Gastroesophageal sphincter (tissue), 3 donors: ENCODE data around the gene SEMA3A.

Experiments
- CTCF ChIP-seq, 4 experiments: fragments of 200-600 bp in 2 of 4; fragments of 450-650 bp in 2 of 4; sonication (generic) in 1 of 4; IDR thresholded peaks; one replicate each; pipeline ENCODE4 v1.5.1; 2017 to 2019; ENCODE audit warnings: antibody characterized with exemption in 4 of 4, mild to moderate bottlenecking in 2 of 4, moderate library complexity in 2 of 4
- EP300 ChIP-seq: sonication (generic); formaldehyde crosslinking; IDR thresholded peaks from one replicate; pipeline ENCODE4 v1.6.1; 2017; ENCODE audit warnings: antibody characterized with exemption, mild to moderate bottlenecking
- POLR2A ChIP-seq, 2 donors: fragments of 450-650 bp; IDR thresholded peaks; one replicate each; pipeline ENCODE4 v1.6.1; 2017; ENCODE audit warnings: antibody characterized with exemption in 2 of 2, mild to moderate bottlenecking in 2 of 2, moderate library complexity in 1 of 2

GRCh38 chr7:83921271-83921940 is 273.2 kb downstream of the SEMA3A start:
- TF ChIP-seq CTCF (IDR thresholded peaks at IDR 0.05) (no peak), POLR2A (IDR thresholded peaks at IDR 0.05) (no peak), EP300 (no peak)
